DMS153 treated with DMSO at 0.1 percent for 48 hours (cell line): ENCODE data around the gene BSCL2.
"Not testable (repeated sequence)": the region's sequence is repeated elsewhere in the genome, so short reads cannot be mapped to it uniquely, and the experiment has no call there.

Experiments used
- DNase-seq: peaks from one replicate; lab custom pipeline; 2025; ENCODE audit not compliant: unreplicated experiment; lab: John Stamatoyannopoulos, UW

Gene BSCL2

GRCh38 chr11:62688491-62688890 is 18.7 kb downstream of the BSCL2 start:
- DNase-seq, result no peak

GRCh38 chr11:62687508-62688396 is 19.5 kb downstream of the BSCL2 start:
- no peak for DNase-seq

- DNase-seq, result no peak
These were observed 24.7 kb downstream of the BSCL2 start for GRCh38 chr11:62682518-62682917.

GRCh38 chr11:62680825-62681240 is 26.4 kb downstream of the BSCL2 start:
- DNase-seq, result peak; percentile 68

GRCh38 chr11:62678770-62679696 is 28.2 kb downstream of the BSCL2 start, which contains the start of gene UBXN1:
Gene UBXN1 (minus strand): TSS chr11:62679073. CDS start chr11:62678923, 150 bp downstream.
- peak; percentile 68 for DNase-seq

GRCh38 chr11:62678433-62678769 is 28.8 kb downstream of the BSCL2 start:
- DNase-seq, result no peak

GRCh38 chr11:62677714-62678113 is 29.5 kb downstream of the BSCL2 start:
- DNase-seq, result no peak

- DNase-seq, result no peak
These were observed 30.1 kb downstream of the BSCL2 start for GRCh38 chr11:62677156-62677555.

- no peak for DNase-seq
These were observed 30.5 kb downstream of the BSCL2 start for GRCh38 chr11:62676698-62677097.

GRCh38 chr11:62675415-62675814 is 31.8 kb downstream of the BSCL2 start:
- DNase-seq, result not testable (repeated sequence)

GRCh38 chr11:62673196-62673525 is 34.1 kb downstream of the BSCL2 start:
- DNase-seq, result no peak

- DNase-seq, result peak; percentile 66
These were observed 35.4 kb downstream of the BSCL2 start, which contains the start of the genes LBHD1 and UQCC3 for GRCh38 chr11:62671608-62672389. Gene LBHD1 (minus strand): TSS chr11:62672267. CDS start chr11:62670031, 2,236 bp downstream. Gene UQCC3 (plus strand): TSS chr11:62671673. CDS start chr11:62671746, 73 bp downstream.

- no peak for DNase-seq
These were observed 36.0 kb downstream of the BSCL2 start for GRCh38 chr11:62671236-62671607.

GRCh38 chr11:62669420-62670161 is 37.6 kb downstream of the BSCL2 start:
- no peak for DNase-seq

GRCh38 chr11:62667460-62667859 is 39.8 kb downstream of the BSCL2 start:
- no peak for DNase-seq

- no peak for DNase-seq
These were observed 40.8 kb downstream of the BSCL2 start for GRCh38 chr11:62666259-62666926.

- DNase-seq, result no peak
These were observed 41.5 kb downstream of the BSCL2 start for GRCh38 chr11:62665599-62666258.

GRCh38 chr11:62665075-62665598 is 42.1 kb downstream of the BSCL2 start, which contains the start of the genes C11orf98 and CSKMT:
Gene C11orf98 (minus strand): TSS chr11:62665210. CDS start chr11:62665169, 41 bp downstream.
Gene CSKMT (plus strand): TSS chr11:62665312. CDS start chr11:62665880, 568 bp downstream.
- DNase-seq, result peak; percentile 92
